GM12873 (cell line): ENCODE measurements around the gene ANXA8.
A peak's percentile ranks its signal among the peaks of the same experiment; 100 is the strongest.

Experiments used
- TF ChIP-seq, protein P1 (sequence below): IDR thresholded peaks from 2 replicates; pipeline ENCODE4 v1.5.1; 2012; ENCODE audit warnings: low read depth, mild to moderate bottlenecking, moderate library complexity, low read length, control low read depth; ENCODE audit not compliant: insufficient read depth; ENCODE audit errors: missing control alignments

ANXA8 gene

DNA sequence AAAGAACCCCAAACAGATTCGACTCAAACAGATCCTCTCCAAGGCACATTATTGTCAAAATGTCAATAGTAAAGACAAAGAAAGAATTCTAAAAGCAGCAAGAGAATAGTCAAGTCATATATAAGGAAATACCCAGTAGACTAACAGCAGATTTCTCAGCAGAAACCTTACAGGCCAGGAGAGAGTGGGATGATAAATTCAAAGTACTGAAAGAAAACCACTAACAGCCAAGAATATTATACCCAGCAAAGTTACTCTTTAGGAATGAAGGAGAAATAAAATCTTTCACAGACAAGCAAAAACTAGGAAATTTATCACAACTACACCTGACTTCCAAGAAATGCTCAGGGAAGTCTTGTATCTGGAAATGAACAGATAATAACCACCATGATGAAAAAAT, 38.2 kb downstream of the ANXA8 start:
- TF ChIP-seq, protein P1, sequence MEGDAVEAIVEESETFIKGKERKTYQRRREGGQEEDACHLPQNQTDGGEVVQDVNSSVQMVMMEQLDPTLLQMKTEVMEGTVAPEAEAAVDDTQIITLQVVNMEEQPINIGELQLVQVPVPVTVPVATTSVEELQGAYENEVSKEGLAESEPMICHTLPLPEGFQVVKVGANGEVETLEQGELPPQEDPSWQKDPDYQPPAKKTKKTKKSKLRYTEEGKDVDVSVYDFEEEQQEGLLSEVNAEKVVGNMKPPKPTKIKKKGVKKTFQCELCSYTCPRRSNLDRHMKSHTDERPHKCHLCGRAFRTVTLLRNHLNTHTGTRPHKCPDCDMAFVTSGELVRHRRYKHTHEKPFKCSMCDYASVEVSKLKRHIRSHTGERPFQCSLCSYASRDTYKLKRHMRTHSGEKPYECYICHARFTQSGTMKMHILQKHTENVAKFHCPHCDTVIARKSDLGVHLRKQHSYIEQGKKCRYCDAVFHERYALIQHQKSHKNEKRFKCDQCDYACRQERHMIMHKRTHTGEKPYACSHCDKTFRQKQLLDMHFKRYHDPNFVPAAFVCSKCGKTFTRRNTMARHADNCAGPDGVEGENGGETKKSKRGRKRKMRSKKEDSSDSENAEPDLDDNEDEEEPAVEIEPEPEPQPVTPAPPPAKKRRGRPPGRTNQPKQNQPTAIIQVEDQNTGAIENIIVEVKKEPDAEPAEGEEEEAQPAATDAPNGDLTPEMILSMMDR = no peak

DNA sequence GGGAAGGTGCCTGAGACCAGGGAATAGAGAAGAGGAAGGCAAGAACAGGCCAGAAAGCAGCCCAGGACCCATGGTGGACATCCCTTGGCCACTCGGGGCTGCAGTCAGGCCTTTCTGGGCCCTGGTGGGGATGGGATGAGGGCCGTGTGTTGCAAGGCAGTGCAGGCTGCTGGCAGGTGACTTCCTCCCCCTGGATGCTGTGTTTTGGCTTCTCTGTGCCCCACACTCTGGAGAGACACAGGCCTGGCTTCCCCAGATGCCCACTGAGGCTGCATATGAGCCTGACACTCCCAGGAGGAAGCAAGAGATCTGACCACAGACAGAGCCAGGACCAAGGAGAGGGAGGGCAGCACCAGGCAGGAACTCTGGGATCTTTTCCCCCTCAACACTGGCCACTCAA, 39.9 kb downstream of the ANXA8 start:
- TF ChIP-seq, protein P1 = no peak

DNA sequence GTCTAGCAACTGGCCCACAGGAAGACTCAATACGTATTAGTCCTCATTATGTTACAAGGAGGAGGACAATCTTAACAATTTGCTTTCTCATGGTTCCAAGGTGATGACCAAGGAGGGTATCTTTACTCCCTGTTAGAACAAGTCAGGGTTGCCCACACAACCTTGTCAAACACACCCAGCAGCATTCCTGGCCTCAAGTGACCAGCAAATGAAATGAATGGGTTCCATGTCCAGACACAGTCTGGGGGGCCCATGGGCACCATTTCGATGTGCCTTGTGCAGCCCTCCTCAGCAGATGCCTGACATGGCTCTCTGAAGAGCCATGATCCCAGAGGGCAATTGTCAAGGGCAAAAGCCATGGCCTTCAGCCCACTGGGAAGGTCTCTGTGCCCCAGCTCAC, 40.8 kb downstream of the ANXA8 start:
- TF ChIP-seq, protein P1 = no peak

DNA sequence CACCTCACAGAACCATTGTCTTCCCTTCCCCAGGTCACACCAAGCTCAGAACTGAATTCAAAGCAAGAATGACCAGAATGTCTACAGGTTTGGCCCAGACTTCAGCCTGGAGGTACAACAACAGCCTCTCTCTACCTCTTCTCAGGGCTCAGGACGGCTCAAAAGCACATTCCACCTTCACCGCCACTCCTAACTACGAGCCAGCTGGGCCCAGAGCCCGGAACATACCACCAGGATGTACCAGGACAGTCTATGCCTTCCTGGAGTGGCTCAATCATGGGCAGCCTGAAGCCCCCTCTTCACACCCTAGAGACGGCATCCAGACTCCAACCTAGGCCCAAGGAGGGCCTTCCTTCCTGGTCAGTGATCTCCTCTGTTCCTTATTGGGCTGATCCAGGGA, 41.6 kb downstream of the ANXA8 start:
- TF ChIP-seq, protein P1 = no peak

DNA sequence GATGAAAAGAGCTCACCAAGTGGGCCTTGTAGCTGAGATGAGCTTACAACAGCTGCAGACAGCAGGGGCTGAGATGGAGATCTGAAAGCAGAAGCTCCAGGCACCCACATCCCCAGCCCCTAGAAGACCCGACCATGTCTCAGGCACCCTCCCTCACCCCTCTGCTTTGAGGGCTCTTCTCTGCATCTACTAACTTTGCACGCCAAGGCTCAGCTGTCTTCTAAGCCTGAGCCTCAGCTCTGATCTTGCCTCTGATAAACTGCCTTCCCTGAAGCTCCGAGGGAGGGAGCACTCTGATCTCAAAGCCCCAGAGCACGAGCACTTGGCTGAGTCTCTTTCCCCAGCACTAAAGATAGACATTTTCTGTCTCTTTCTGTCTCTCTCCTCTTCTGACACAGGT, 42.0 kb downstream of the ANXA8 start:
- TF ChIP-seq, protein P1 = no peak

DNA sequence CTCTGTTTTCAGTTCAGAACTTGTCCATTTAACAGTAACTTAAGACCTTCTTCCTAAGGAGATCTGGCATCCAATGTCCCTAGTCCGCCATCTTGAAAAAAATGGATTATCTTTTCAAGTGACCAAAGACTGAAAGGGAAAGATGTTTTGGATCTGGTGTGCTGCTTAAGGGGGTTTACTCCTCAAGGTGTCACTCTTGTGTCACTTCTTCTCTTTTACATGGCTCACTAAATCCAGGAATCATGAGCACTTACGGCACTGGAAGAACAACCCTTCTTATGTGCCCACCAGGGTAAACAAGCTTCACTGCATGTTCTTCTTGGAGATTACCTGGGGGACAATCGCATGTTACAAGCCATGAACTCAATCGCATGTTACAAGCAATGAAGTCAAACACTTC, 43.7 kb downstream of the ANXA8 start:
- TF ChIP-seq, protein P1 = no peak

DNA sequence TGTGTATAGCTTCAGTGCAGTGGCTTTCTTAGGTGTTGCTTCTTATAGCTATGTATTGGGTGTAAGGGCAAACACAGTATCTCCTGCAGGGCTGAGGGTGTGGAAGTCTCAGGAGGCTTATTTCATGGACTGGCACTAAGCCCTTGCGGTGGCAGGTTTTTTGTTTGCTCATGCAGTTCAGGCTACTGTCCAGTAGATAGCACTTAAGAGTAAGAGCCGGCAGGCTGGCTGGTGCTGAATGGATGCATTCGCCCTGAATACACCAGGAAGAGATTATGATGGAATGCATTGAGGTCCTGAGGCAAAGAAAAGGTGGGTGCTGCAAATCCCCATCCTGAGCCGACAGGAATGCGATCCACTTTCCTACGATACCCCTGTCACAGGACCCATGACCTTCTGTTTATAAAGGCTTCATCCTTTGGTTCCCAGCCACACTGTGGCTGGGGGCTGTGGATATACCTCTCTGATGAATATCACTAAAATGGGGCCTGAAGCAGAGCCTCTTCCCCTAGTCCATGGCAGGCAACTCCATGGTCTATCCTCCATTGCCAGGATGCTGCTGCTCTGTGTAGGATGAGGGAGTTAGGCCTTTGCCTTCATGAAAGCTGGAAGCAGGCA, 44.9 kb downstream of the ANXA8 start:
- TF ChIP-seq, protein P1 = peak; percentile 56
